K562 (cell line): ENCODE results near the gene PCK2. TPM values are rescaled to one million over a fixed set of nuclear protein-coding genes. Genes with fewer than 3 reads are reported as not detected.

Experiments
- ATAC-seq: fragments of 200-7000 bp; cut with Tn5 transposase; 3 replicates; pipeline ENCODE4 v1.9.1; 2020; ENCODE audit warnings: moderate library complexity
- BruUV-seq: library from RNA; stranded (reverse); fragments of 400-500 nt; replicated peaks from 2 replicates; lab custom pipeline; 2021; lab: Mats Ljungman, UMichigan
- CTCF ChIA-PET: fragments of 300-600 bp; formaldehyde crosslinking; extraction: SDS; loops from one replicate; lab custom pipeline; 2021; ENCODE audit warnings: low intra/inter-chr PET ratio; lab: Yijun Ruan, JAX
- POLR2A ChIA-PET: fragments of 300-600, 350-650 bp; sonication (Branson Sonifier 250); formaldehyde crosslinking; extraction: SDS; loops from one replicate; lab custom pipeline; 2021; ENCODE audit warnings: antibody characterized with exemption, inconsistent platforms; lab: Yijun Ruan, JAX
- DNase-seq, 4 experiments: peaks; one replicate each; pipeline versions ENCODE4 v3.0.0 to v3.0.0-alpha.2; 2011 to 2018; ENCODE audit warnings: low spot score in 3 of 4, mixed read lengths in 3 of 4; ENCODE audit errors: extremely low read depth in 1 of 4
- FAIRE-seq: peaks from 2 replicates; lab custom pipeline; 2011; peaks lifted over from hg19 to GRCh38; lab: Jason Lieb, UNC
- H2AFZ ChIP-seq: 2 replicates; pipeline ENCODE4 v1.6.0; 2011; ENCODE audit warnings: low read depth, low read length, control low read depth, inconsistent platforms
- H3K27ac ChIP-seq: fragments of 200-600 bp; 3 replicates; pipeline ENCODE4 v1.8.0; 2011; ENCODE audit warnings: low read depth, mild to moderate bottlenecking, control low read depth, inconsistent platforms, low read length, moderate library complexity, mixed read lengths; ENCODE audit errors: extremely low read depth
- H3K27me3 ChIP-seq, 2 experiments: fragments of 300-600 bp in 1 of 2; 2 replicates in 1 of 2; 3 replicates in 1 of 2; pipeline versions ENCODE4 v1.6.0 to v1.8.0; 2011; ENCODE audit warnings: inconsistent platforms in 2 of 2, low read length in 2 of 2, mild to moderate bottlenecking in 1 of 2, mixed read lengths in 1 of 2, moderate library complexity in 1 of 2; ENCODE audit not compliant: control insufficient read depth in 2 of 2, insufficient read depth in 2 of 2
- H3K36me3 ChIP-seq: fragments of 300-600 bp; 3 replicates; pipeline ENCODE4 v1.8.0; 2011; ENCODE audit warnings: mild to moderate bottlenecking, low read length, inconsistent platforms; ENCODE audit not compliant: control insufficient read depth, insufficient read depth
- H3K4me1 ChIP-seq, 2 experiments: fragments of 200-600 bp in 1 of 2; replicated peaks in 1 of 2; 2 replicates in 1 of 2; 3 replicates in 1 of 2; pipeline versions ENCODE4 v1.5.1 to v1.8.0; 2011; ENCODE audit warnings: inconsistent platforms in 2 of 2, low read length in 2 of 2, mild to moderate bottlenecking in 1 of 2, mixed read lengths in 1 of 2, moderate library complexity in 1 of 2; ENCODE audit not compliant: control insufficient read depth in 2 of 2, insufficient read depth in 2 of 2
- H3K4me2 ChIP-seq: 2 replicates; pipeline ENCODE4 v1.6.1; 2011; ENCODE audit warnings: low read length, control low read depth, inconsistent platforms, mixed read lengths; ENCODE audit not compliant: insufficient read depth
- H3K4me3 ChIP-seq: fragments of 200-600 bp; sonication (generic), shearing (Covaris generic); 2 replicates; pipeline ENCODE4 v1.5.1; 2016; ENCODE audit warnings: control low read depth, inconsistent platforms
- H3K79me2 ChIP-seq: fragments of 200-600 bp; 3 replicates; pipeline ENCODE4 v1.8.0; 2011; ENCODE audit warnings: low read length, inconsistent platforms; ENCODE audit not compliant: control insufficient read depth, insufficient read depth
- H3K9ac ChIP-seq, 2 experiments: 2 replicates each; pipeline versions ENCODE4 v1.6.0 to v1.6.1; 2011; ENCODE audit warnings: low read depth in 2 of 2, low read length in 2 of 2, control low read depth in 1 of 2, inconsistent platforms in 1 of 2, mild to moderate bottlenecking in 1 of 2, mixed read lengths in 1 of 2; ENCODE audit not compliant: insufficient read depth in 1 of 2
- H3K9me1 ChIP-seq: one replicate; pipeline ENCODE4 v1.6.0; 2011; ENCODE audit warnings: inconsistent platforms, mild to moderate bottlenecking, low read length, moderate library complexity; ENCODE audit not compliant: control insufficient read depth, insufficient read depth
- H3K9me3 ChIP-seq: replicated peaks from 2 replicates; pipeline ENCODE4 v1.5.1; 2011; ENCODE audit warnings: low read depth, low read length, inconsistent platforms; ENCODE audit not compliant: control insufficient read depth, insufficient read depth
- H4K20me1 ChIP-seq: replicated peaks from 2 replicates; pipeline ENCODE4 v1.6.1; 2011; ENCODE audit warnings: low read length, inconsistent platforms, mixed read lengths; ENCODE audit not compliant: control insufficient read depth, insufficient read depth
- CHD2 ChIP-seq: IDR thresholded peaks from 2 replicates; pipeline ENCODE4 v1.6.1; 2011; ENCODE audit warnings: low read depth, low read length
- HCFC1 ChIP-seq: IDR thresholded peaks from 2 replicates; pipeline ENCODE4 v1.6.1; 2012; ENCODE audit warnings: low read depth, low read length, improper control_type of control experiment
- HEY1 ChIP-seq: fragments of 250-450 bp; sonication (Bioruptor Pico); IDR thresholded peaks from 2 replicates; pipeline ENCODE4 v1.5.0; 2020; ENCODE audit warnings: mild to moderate bottlenecking, moderate library complexity, borderline replicate concordance
- HMBOX1 ChIP-seq: sonication (generic); IDR thresholded peaks from 2 replicates; pipeline ENCODE4 v1.6.1; 2016
- ILK ChIP-seq: fragments of 450-650 bp; IDR thresholded peaks from 2 replicates; pipeline ENCODE4 v1.6.1; 2016; ENCODE audit warnings: missing genetic modification characterization, low read depth, mild to moderate bottlenecking, missing compliant biosample characterization, moderate library complexity, borderline replicate concordance
- KLF1 ChIP-seq: fragments of 450-650 bp; IDR thresholded peaks from 2 replicates; pipeline ENCODE4 v1.6.1; 2016; ENCODE audit warnings: missing genetic modification characterization, missing compliant biosample characterization
- LCOR ChIP-seq: sonication (generic); formaldehyde crosslinking; IDR thresholded peaks from 2 replicates; pipeline ENCODE4 v1.8.0; 2022; ENCODE audit warnings: mild to moderate bottlenecking, missing genetic modification reagents
- MED1 ChIP-seq: sonication (generic); formaldehyde crosslinking; IDR thresholded peaks from 2 replicates; pipeline ENCODE4 v1.8.1; 2023; ENCODE audit warnings: missing genetic modification reagents, borderline replicate concordance
- THAP12 ChIP-seq: fragments of 250-450 bp; sonication (Bioruptor Pico); IDR thresholded peaks from 2 replicates; pipeline ENCODE4 v1.9.0; 2021; ENCODE audit warnings: mild to moderate bottlenecking, inconsistent platforms
- ZNF311 ChIP-seq: fragments of 250-450 bp; sonication (Bioruptor Pico); IDR thresholded peaks from 2 replicates; pipeline ENCODE4 v1.4.0; 2020; ENCODE audit warnings: mild to moderate bottlenecking, moderate library complexity
- ZNF740 ChIP-seq, 3 experiments: fragments of 200-800 bp in 1 of 3; sonication (Bioruptor generic) in 1 of 3; sonication (generic) in 1 of 3; formaldehyde crosslinking in 1 of 3; IDR thresholded peaks; 2 replicates each; pipeline versions ENCODE4 v1.6.1 to v1.8.0; 2016 to 2022; ENCODE audit warnings: mild to moderate bottlenecking in 2 of 3, missing compliant biosample characterization in 2 of 3, missing genetic modification characterization in 2 of 3, missing genetic modification reagents in 1 of 3
- WGBS: fragments of 100-300 bp; shearing (Covaris generic); methylation state at CpG from one replicate; pipeline ENCODE4 v1.1.6; 2016; ENCODE audit warnings: low coverage, mixed read lengths; ENCODE audit not compliant: insufficient coverage; ENCODE audit errors: missing lambda C conversion rate; 5-methylcytosine and 5-hydroxymethylcytosine counted together
- in situ Hi-C: fragments of 300-500 bp; cut with MboI; formaldehyde crosslinking; loops from 4 replicates; pipeline ENCODE4 v1.15.0; 2018; ENCODE audit warnings: inconsistent platforms, mixed read lengths
- intact Hi-C: fragments of 100-400 bp; cut with micrococcal nuclease; formaldehyde crosslinking; loops from 2 replicates; pipeline ENCODE4 v1.14.2; 2022
- polyA plus RNA-seq, 8 experiments: library from polyadenylated mRNA; depleted of rRNA in 4 of 8; stranded (reverse) in 5 of 8; unstranded in 3 of 8; fragments of >200 nt; fragmentation: Nextera tagmentation in 2 of 8; fragmentation: Illumina TruSeq in 1 of 8; extraction: Ambion mirVana in 2 of 8; extraction: Trizol in 1 of 8; gene quantifications; 2 replicates each; pipeline versions ENCODE4 v1.2.1 to v1.2.3, GENCODE V29; 2011 to 2014; ENCODE audit warnings: inconsistent platforms in 1 of 8, missing spikeins in 1 of 8
- total RNA-seq, 7 experiments: library from RNA; depleted of rRNA in 6 of 7; stranded (reverse); fragments of >200 nt in 6 of 7; fragmentation: Illumina TruSeq in 2 of 7; extraction: Trizol in 2 of 7; gene quantifications; 2 replicates each; pipeline versions ENCODE4 v1.2.1 to v1.2.3, GENCODE V29; 2011 to 2021; ENCODE audit warnings: low replicate concordance in 1 of 7

The PCK2 gene
- total and polyA plus RNA-seq, 9 of the 15 experiments (the other 6 are each of a cell fraction or from before 2014, with no cell fraction given): 3.3 to 60.9 (median 30.4) TPM

- CTCF ChIA-PET: no interaction called here
- no TSS peak for BruUV-seq
- no peaks in the 10 kb centered on the region for H4K20me1 ChIP-seq
Measured at GRCh38 chr14:24063263-24063836, 30.8 kb upstream of the PCK2 start.

More at GRCh38 chr14:24063263-24063836, 30.8 kb upstream of the PCK2 start:
- WGBS: 8% methylated on average over 4 of the region's 4 CpGs
- Histone ChIP-seq H3K4me2 (no peak overlapping the region), H3K9ac (no peak overlapping the region), H3K4me3 (no peak overlapping the region), H3K9me1 (no peaks in the 10 kb centered on the region), H3K9me3 (no peaks in the 10 kb centered on the region), H3K27me3 (peaks cover 0 to 13% of the 10 kb centered on the region in 2 experiments; a peak in 2 of 5 replicates), H2AFZ (no peak overlapping the region), H3K4me1 (no peaks in the 10 kb centered on the region), H3K79me2 (no peaks in the 10 kb centered on the region), H3K36me3 (no peaks in the 10 kb centered on the region), H3K27ac (no peak overlapping the region)
- POLR2A ChIA-PET: no interaction called here
- TF ChIP-seq LCOR (CRISPR knock-in tag): no peak
- no peak for TF ChIP-seq ZNF740 (CRISPR knock-in tag; IDR thresholded peaks at IDR 0.05)
- no peak for TF ChIP-seq ZNF740 (tag; IDR thresholded peaks at IDR 0.05)
- TF ChIP-seq ILK (tag): no peak
- no peak for TF ChIP-seq HEY1 (CRISPR knock-in tag)
- no peak for TF ChIP-seq HCFC1
- TF ChIP-seq THAP12 (CRISPR knock-in tag): no peak
- no peak for TF ChIP-seq MED1 (CRISPR knock-in tag)
- TF ChIP-seq KLF1 (tag): no peak
- TF ChIP-seq HMBOX1: no peak
- no peak for TF ChIP-seq ZNF311 (CRISPR knock-in tag)
- no peak for TF ChIP-seq CHD2
- in situ Hi-C loops (no loop called here), intact Hi-C loops (no loop called here)
- ATAC-seq (no peak), FAIRE-seq (no peak), DNase-seq (peak in 1 of 4 experiments; percentile 28)
